NK-92 (cell line): ENCODE measurements around the gene ANKRD60.

Experiments
- DNase-seq: peaks from one replicate; lab custom pipeline; 2025; ENCODE audit not compliant: unreplicated experiment; lab: John Stamatoyannopoulos, UW

Gene ANKRD60

GRCh38 chr20:58228484-58229197 lies at the start of gene ANKRD60:
Gene ANKRD60 (minus strand): TSS chr20:58228653. CDS start chr20:58228653, 0 bp downstream.
- DNase-seq, result no peak

- no peak for DNase-seq
Observed at GRCh38 chr20:58277578-58278472, 49.4 kb upstream of the ANKRD60 start.

DNA sequence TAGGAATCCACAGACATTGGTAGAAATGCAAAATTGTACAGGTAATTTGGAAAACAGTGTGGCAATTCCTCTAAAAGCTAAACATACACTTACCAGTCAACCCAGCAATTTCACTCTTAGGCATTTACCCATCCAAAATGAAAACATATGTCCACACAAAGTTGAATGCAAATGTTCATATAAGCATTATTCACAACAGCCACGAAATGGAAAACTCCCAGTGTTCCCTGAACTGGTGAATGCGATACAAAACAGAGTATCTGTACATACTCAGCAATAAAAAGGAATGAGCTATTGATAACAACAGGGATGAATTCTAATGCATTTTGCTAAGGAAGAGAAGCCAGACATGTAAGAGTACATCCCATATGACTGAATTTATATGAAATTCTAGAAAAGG lies 48.7 kb upstream of the ANKRD60 start:
- DNase-seq, result no peak

DNA sequence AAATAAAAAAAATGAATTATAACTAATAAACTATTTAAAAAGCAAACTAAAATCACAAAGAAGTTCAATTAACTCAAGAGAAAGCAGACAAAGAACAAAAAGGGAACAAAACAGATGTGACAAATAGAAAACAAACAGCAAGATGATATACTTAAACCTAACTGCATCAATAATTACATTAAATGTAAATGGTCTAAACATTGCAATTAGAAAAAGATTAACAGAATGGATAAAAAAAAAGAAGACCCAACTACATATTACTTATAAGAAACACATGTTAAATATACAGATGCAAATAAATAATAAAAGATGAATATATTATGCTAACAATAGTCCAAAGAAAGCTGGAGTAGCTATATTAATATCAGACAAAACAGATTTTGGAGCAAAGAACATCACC lies 45.9 kb upstream of the ANKRD60 start:
- no peak for DNase-seq

GRCh38 chr20:58271606-58272351 lies 43.3 kb upstream of the ANKRD60 start:
- DNase-seq, result no peak

DNA sequence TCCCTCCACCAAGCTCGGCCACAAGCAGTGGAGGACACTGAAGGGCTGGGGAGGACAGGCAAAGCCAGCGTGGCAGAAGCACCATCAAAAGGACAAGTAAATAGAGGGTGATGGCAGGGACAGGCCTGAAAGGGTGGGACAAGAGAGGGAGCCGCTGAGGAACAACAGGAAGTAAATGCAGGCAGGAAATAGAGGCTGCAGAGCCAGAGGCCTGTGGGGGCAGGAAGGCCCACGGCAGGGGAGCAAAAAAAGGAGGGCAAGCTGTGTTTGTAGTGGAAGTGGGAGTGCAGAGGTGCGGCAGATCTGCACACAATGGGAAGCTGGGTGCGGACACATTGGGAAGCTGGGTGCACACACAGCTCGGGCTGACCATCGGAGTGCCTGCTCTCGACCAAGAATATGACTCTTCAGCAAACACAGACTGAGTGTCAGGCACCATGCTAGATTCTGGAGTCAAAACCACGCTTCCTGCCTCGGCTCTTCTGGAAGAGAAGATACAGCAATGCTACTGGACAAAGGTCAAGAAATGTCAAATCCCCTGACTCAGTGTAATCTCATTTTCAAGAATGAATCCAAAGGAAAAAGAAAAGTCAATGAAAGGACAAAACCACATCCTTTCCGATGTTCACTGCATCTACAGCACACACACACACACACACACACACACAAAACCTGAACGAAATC lies 40.6 kb upstream of the ANKRD60 start:
- no peak for DNase-seq

DNA sequence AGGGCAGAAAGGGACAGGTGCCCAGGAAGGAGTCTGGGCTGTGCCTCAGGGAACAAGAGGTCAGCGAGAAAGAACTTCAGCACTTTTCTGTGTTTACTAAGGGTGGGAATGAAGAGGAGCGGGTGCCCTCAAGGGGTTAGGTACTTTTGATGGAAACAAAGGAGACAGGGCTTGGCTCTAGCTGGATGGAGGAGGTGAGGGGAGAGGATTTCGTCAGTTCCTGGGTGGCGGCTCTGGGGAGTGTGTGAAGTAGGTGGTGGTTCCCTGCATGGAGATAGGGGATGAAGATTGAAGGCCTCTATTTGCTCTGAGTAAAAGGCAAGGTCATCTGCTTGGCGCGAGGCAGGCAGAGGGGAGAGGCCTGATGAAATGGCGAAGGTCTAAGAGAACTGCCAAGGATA lies 40.0 kb upstream of the ANKRD60 start:
- DNase-seq, result no peak

GRCh38 chr20:58267389-58268215 lies 39.1 kb upstream of the ANKRD60 start:
- DNase-seq, result no peak

DNA sequence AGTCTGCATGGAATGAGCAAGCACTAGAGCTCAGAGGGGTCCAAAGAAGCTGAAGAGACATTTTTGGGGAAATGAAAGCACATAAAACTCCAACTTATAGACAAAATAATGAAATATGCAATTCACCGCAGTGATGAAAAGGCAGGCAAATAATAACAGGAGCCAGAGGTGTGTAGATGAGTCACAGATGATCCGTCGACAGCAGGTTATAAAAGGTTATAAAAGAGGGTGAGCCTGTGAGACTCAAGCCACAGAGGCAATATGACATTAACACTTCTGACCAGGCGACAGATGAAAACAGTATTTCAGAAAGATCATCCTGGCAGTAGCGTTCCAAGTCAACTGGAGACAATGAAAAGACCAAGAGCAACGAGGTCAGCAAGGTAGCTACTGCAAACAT lies 35.8 kb upstream of the ANKRD60 start:
- DNase-seq, result no peak

- no peak for DNase-seq
Observed at GRCh38 chr20:58261660-58262059, 33.2 kb upstream of the ANKRD60 start.

GRCh38 chr20:58260006-58260405 lies 31.6 kb upstream of the ANKRD60 start:
- no peak for DNase-seq

DNA sequence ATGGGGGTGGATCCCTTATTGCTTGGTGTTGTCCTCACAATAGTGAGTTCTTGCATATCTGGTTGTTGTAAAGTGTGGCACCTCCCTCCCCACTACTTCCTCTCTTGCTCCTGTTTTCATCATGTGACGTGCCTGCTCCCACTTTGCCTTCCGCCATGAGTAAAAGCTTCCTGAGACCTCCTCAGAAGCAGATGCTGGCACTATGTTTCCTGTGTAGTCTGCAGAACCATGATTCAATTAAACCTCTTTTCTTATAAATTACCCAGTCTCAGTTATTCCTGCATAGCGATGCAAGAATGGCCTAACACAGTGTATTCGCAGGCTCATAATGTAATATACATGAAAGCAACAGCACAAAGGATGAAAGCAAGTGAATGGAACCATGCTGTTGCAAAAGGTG lies 28.4 kb upstream of the ANKRD60 start:
- DNase-seq, result no peak

DNA sequence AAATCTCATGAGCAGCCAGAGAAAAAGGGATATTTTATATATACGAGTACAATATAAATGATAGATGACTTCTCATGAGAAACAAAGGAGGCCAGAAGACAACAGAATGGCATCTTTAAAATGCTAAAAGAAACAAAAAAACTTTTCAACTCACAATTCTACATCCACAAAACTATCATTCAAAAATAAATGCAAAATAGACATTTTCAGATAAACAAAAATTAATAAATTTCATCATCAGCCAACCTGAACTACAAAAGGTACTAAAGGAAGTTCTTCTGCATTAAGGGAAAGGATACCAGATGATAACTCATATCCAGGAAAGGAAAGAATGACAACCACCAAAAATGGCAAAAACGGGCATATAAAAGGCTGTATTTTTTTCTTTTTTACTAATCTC lies 27.9 kb upstream of the ANKRD60 start:
- DNase-seq, result no peak

GRCh38 chr20:58254890-58255289 lies 26.4 kb upstream of the ANKRD60 start:
- no peak for DNase-seq

DNA sequence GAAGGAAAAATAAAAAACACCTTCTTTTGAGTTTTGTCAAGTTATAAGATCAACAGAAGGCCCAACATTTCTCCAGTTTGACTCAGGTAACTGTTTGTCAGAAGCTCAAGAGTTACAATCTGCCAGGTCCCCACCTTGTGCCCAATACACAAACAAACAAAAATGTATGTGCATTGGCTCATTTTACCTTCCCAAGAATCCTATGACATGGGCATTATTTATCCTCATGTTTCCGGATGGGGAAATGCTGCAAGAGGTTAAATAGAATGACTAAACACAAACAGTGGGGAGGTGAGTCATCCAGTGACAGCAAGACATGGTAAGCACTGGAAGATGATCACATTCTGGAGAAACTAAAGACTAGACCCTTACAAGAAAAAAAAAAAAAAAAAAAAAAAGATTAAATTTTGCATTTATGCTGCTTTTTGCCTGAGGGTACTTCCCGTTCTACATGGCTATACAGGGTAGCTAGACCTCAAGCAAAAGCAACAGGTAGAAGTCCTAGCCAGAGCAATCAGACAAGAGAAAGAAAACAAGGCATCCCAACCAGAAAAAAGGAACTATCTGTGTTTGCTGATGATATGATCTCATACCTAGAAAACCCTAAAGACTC lies 23.6 kb upstream of the ANKRD60 start:
- DNase-seq, result no peak

GRCh38 chr20:58251348-58251978 lies 23.0 kb upstream of the ANKRD60 start:
- no peak for DNase-seq

- DNase-seq, result no peak
Observed at GRCh38 chr20:58246346-58246745, 17.9 kb upstream of the ANKRD60 start.

GRCh38 chr20:58245931-58246330 lies 17.5 kb upstream of the ANKRD60 start:
- DNase-seq, result no peak

- DNase-seq, result no peak
Observed at GRCh38 chr20:58245181-58245891, 16.9 kb upstream of the ANKRD60 start.
